ENCODE measurements around the gene EFCC1. TPM values are rescaled to one million over a fixed set of nuclear protein-coding genes. Genes with fewer than 3 reads are reported as not detected.

Gene EFCC1
- polyA plus RNA-seq, 1 experiment, result 0.27 TPM

DNA sequence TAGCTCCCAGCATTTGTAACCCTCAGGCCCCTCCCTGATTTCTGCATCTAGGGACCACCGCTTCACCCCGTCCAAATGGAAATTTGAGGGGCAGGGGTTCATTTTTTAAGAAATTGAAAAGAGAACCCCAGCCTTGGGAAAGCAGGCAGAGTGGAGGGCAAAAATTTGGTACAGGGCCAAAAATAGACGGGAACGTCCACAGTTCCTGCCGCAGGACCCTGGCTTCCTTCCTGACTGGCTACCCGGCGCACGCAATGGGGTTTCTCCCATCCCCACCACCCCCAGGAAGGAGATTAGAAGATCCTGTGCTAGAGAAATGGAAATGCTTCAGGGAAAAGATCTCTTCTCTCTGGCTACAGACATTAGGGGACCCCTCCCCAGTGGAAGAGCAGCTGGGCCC lies 80.4 kb downstream of the EFCC1 start:
- Histone ChIP-seq H3K27ac (ENCODE audit: low read depth, low read length) (no peak overlapping the region), H3K4me3 (ENCODE audit: low read depth, low read length) (no peak overlapping the region), H3K9me3 (ENCODE audit: control insufficient read depth, insufficient read depth, low read length) (no peaks in the 10 kb centered on the region), H3K27me3 (ENCODE audit: control insufficient read depth, insufficient read depth, low read length) (peaks cover 3% of the 10 kb centered on the region)
- TF ChIP-seq, protein P1, sequence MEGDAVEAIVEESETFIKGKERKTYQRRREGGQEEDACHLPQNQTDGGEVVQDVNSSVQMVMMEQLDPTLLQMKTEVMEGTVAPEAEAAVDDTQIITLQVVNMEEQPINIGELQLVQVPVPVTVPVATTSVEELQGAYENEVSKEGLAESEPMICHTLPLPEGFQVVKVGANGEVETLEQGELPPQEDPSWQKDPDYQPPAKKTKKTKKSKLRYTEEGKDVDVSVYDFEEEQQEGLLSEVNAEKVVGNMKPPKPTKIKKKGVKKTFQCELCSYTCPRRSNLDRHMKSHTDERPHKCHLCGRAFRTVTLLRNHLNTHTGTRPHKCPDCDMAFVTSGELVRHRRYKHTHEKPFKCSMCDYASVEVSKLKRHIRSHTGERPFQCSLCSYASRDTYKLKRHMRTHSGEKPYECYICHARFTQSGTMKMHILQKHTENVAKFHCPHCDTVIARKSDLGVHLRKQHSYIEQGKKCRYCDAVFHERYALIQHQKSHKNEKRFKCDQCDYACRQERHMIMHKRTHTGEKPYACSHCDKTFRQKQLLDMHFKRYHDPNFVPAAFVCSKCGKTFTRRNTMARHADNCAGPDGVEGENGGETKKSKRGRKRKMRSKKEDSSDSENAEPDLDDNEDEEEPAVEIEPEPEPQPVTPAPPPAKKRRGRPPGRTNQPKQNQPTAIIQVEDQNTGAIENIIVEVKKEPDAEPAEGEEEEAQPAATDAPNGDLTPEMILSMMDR (IDR thresholded peaks at IDR 0.05; ENCODE audit: low read depth, low read length), result no peak
- CTCF ChIA-PET, result interaction anchor here (0.7 to 1.4 kb wide), 2 partner anchors 28 to 111 kb away, joined by 3 to 4 read pairs; no protein-coding TSS in a partner anchor
- POLR2A ChIA-PET, result no interaction called here
- no peak for DNase-seq (ENCODE audit: low read depth, low spot score)

DNA sequence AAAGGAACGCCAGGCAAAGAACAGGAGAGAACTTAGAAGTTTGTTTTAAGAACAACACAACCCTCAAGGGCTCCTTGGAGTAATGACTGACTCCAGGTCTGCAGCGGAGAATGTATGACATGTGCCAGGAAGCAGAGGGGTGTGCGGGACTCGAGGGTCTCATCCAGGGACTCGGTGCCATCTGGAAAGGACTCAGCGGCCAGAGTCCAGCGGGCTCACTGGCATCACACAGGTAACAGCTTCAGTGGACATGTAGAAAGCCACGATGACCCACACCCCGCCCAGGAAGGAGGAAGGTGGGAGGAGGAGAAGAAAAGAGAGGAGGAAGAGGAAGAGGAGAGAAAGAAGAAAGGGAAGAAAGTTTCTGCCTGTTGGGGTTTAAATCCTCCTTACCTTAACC lies 80.9 kb downstream of the EFCC1 start:
- TF ChIP-seq, protein P1 (IDR thresholded peaks at IDR 0.05; ENCODE audit: low read depth, low read length), result no peak
- H3K4me3 ChIP-seq (ENCODE audit: low read depth, low read length), result no peak overlapping the region
- no peak for DNase-seq (ENCODE audit: low read depth, low spot score)
- ChIA-PET CTCF (interaction anchor here (1.4 kb wide), 1 partner anchor 112 kb away, joined by 4 read pairs; no protein-coding TSS in a partner anchor), POLR2A (no interaction called here)
- no peaks in the 10 kb centered on the region for H3K9me3 ChIP-seq (ENCODE audit: control insufficient read depth, insufficient read depth, low read length)
- H3K27ac ChIP-seq (ENCODE audit: low read depth, low read length), result no peak overlapping the region
- H3K27me3 ChIP-seq (ENCODE audit: control insufficient read depth, insufficient read depth, low read length), result peaks cover 3% of the 10 kb centered on the region

DNA sequence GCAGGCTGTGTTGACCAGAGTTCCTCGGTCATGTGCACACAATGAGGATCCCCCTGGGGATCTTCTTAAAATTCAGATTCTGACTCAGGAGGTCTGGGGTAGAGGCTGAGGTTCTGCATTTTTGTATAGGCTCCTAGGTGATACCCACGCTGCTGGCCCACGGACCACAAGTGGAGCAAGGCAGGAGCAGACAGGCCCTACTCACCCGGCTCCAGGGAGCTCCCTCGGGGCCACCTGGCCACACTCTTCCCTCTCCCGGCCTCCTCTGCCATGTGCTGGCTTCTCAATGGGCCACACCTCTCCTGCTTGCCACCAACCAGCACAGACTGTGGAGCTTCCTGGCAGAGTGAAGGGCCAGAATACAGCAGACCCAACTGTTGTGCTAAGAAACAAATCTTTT lies 83.4 kb downstream of the EFCC1 start:
- TF ChIP-seq, protein P1 (IDR thresholded peaks at IDR 0.05; ENCODE audit: low read depth, low read length), result no peak
- Histone ChIP-seq H3K27me3 (ENCODE audit: control insufficient read depth, insufficient read depth, low read length) (peaks cover 3% of the 10 kb centered on the region), H3K27ac (ENCODE audit: low read depth, low read length) (no peak overlapping the region), H3K4me3 (ENCODE audit: low read depth, low read length) (no peak overlapping the region), H3K9me3 (ENCODE audit: control insufficient read depth, insufficient read depth, low read length) (no peaks in the 10 kb centered on the region)
- CTCF ChIA-PET, result interaction anchor here (0.6 to 5.8 kb wide), 3 partner anchors 67 to 161 kb away, joined by 3 to 39 read pairs (median 3); no protein-coding TSS in a partner anchor
- DNase-seq (ENCODE audit: low read depth, low spot score), result no peak
- POLR2A ChIA-PET, result interaction anchor here (0.7 kb wide), 1 partner anchor 100 kb away, joined by 7 read pairs; no protein-coding TSS in a partner anchor

DNA sequence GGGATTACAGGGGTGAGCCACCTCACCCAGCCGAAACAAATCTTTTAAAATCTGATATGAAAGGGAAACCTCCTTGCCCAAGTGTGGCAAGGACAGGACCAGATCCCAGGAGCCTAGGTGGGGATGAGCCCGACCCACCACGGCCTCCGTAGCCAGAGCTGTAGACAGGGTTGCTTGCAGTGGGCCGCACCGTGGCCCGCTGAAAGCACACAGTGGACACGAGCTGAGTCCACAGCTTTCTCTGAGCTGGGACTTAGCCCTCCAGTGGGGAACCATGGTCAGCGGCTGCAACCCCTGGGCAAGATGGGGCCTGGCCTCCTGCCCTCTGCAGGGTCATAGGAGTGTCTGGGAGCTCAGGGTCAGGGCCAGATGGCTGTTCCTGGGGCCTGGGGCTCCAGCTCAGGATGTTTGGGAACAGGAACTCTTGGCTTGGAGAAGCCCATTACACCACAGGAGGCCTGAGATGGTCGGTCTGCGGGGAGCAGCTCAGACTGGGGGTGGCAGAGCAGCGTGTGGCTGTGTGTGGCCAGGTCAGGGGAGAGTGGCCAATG lies 84.1 kb downstream of the EFCC1 start:
- Histone ChIP-seq H3K27ac (ENCODE audit: low read depth, low read length) (no peak overlapping the region), H3K4me3 (ENCODE audit: low read depth, low read length) (no peak overlapping the region), H3K27me3 (ENCODE audit: control insufficient read depth, insufficient read depth, low read length) (peaks cover 3% of the 10 kb centered on the region), H3K9me3 (ENCODE audit: control insufficient read depth, insufficient read depth, low read length) (no peaks in the 10 kb centered on the region)
- ChIA-PET POLR2A (no interaction called here), CTCF (interaction anchor here (2.1 to 5.8 kb wide), 2 partner anchors 32 to 115 kb away, joined by 8 to 39 read pairs; no protein-coding TSS in a partner anchor)
- TF ChIP-seq, protein P1 (IDR thresholded peaks at IDR 0.05; ENCODE audit: low read depth, low read length), result no peak
- DNase-seq (ENCODE audit: low read depth, low spot score), result no peak

DNA sequence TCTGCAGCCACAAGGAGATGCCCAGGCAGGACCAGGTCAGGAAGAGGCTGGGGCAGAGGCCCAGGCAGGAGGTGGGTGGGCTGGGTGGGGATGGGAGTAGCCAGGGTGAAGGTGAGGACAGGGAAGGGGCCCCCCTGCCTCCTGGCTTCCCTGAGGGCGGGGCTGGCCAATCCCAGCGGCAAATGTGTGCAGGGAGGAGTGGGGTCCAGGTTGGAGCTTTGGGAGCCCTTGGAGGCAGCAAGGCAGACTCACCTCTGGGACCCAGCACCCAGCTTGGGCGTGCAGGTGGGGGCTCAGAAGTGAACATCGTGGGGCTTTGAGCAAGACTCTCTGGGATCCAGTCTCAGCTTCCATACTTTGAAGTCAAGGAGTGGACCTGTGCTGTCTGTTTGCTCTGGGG lies 84.7 kb downstream of the EFCC1 start:
- CTCF ChIA-PET, result interaction anchor here (2.1 to 5.8 kb wide), 2 partner anchors 33 to 115 kb away, joined by 8 to 39 read pairs; no protein-coding TSS in a partner anchor

More for the DNA sequence above, 84.7 kb downstream of the EFCC1 start:
- no peaks in the 10 kb centered on the region for H3K9me3 ChIP-seq (ENCODE audit: control insufficient read depth, insufficient read depth, low read length)
- no peak overlapping the region for H3K27ac ChIP-seq (ENCODE audit: low read depth, low read length)
- H3K4me3 ChIP-seq (ENCODE audit: low read depth, low read length), result no peak overlapping the region
- no peak for DNase-seq (ENCODE audit: low read depth, low spot score)
- H3K27me3 ChIP-seq (ENCODE audit: control insufficient read depth, insufficient read depth, low read length), result peaks cover 3% of the 10 kb centered on the region
- TF ChIP-seq, protein P1 (IDR thresholded peaks at IDR 0.05; ENCODE audit: low read depth, low read length), result no peak
- POLR2A ChIA-PET, result no interaction called here

Data from AG04450 (cell line).